ENCODE data around the gene CYP26B1.

Gene CYP26B1

GRCh38 chr2:72106978-72107377 lies 40.7 kb downstream of the CYP26B1 start:
- H3K4me3 ChIP-seq (ENCODE audit: control insufficient read depth, low read depth, low read length) = no peak overlapping the region
- no peak for TF ChIP-seq CTCF (conservative IDR thresholded peaks at IDR 0.05; ENCODE audit: control insufficient read depth, insufficient read depth, low read depth, low read length)
- DNase-seq (ENCODE audit: low read depth) = no peak

- TF ChIP-seq CTCF (conservative IDR thresholded peaks at IDR 0.05; ENCODE audit: control insufficient read depth, insufficient read depth, low read depth, low read length) = no peak
- H3K4me3 ChIP-seq (ENCODE audit: control insufficient read depth, low read depth, low read length) = no peak overlapping the region
- no peak for DNase-seq (ENCODE audit: low read depth)
Measured at GRCh38 chr2:72104821-72105588, 42.7 kb downstream of the CYP26B1 start.

GRCh38 chr2:72103690-72104089 lies 44.0 kb downstream of the CYP26B1 start:
- DNase-seq (ENCODE audit: low read depth) = no peak
- no peak for TF ChIP-seq CTCF (conservative IDR thresholded peaks at IDR 0.05; ENCODE audit: control insufficient read depth, insufficient read depth, low read depth, low read length)
- no peak overlapping the region for H3K4me3 ChIP-seq (ENCODE audit: control insufficient read depth, low read depth, low read length)

- no peak overlapping the region for H3K4me3 ChIP-seq (ENCODE audit: control insufficient read depth, low read depth, low read length)
- no peak for TF ChIP-seq CTCF (conservative IDR thresholded peaks at IDR 0.05; ENCODE audit: control insufficient read depth, insufficient read depth, low read depth, low read length)
- no peak for DNase-seq (ENCODE audit: low read depth)
Measured at GRCh38 chr2:72103161-72103560, 44.5 kb downstream of the CYP26B1 start.

GRCh38 chr2:72098935-72099334 lies 48.7 kb downstream of the CYP26B1 start:
- no peak for TF ChIP-seq CTCF (conservative IDR thresholded peaks at IDR 0.05; ENCODE audit: control insufficient read depth, insufficient read depth, low read depth, low read length)
- H3K4me3 ChIP-seq (ENCODE audit: control insufficient read depth, low read depth, low read length) = no peak overlapping the region
- no peak for DNase-seq (ENCODE audit: low read depth)

GRCh38 chr2:72097276-72097675 lies 50.4 kb downstream of the CYP26B1 start:
- DNase-seq (ENCODE audit: low read depth) = no peak
- no peak overlapping the region for H3K4me3 ChIP-seq (ENCODE audit: control insufficient read depth, low read depth, low read length)
- TF ChIP-seq CTCF (conservative IDR thresholded peaks at IDR 0.05; ENCODE audit: control insufficient read depth, insufficient read depth, low read depth, low read length) = no peak

Data from fibroblast of mammary gland (primary cell).